ENCODE measurements around the gene HPSE. TPM values are rescaled to one million over a fixed set of nuclear protein-coding genes. Genes with fewer than 3 reads are reported as not detected.

HPSE gene
- total RNA-seq, 3 donors from 2014 or later: 6.9 to 17.2 (median 14.0) TPM

- ATAC-seq: no peak
- no peaks in the 10 kb centered on the region for H3K4me1 ChIP-seq (ENCODE audit: low read depth)
- no peak for DNase-seq
- H3K4me3 ChIP-seq: no peak overlapping the region
- intact Hi-C loops (cut with DNase I, micrococcal nuclease): no loop called here
- no peak for TF ChIP-seq CTCF (IDR thresholded peaks at IDR 0.05)
- no peaks in the 10 kb centered on the region for H3K9me3 ChIP-seq
- H3K36me3 ChIP-seq (ENCODE audit: low read depth): no peaks in the 10 kb centered on the region
These were observed 37.3 kb upstream of the HPSE start for GRCh38 chr4:83371936-83372335.

GRCh38 chr4:83371235-83371634 is 36.6 kb upstream of the HPSE start:
- no peak for TF ChIP-seq CTCF (IDR thresholded peaks at IDR 0.05)
- intact Hi-C loops (cut with DNase I, micrococcal nuclease): no loop called here
- Histone ChIP-seq H3K36me3 (ENCODE audit: low read depth) (no peaks in the 10 kb centered on the region), H3K4me1 (ENCODE audit: low read depth) (no peaks in the 10 kb centered on the region), H3K9me3 (no peaks in the 10 kb centered on the region), H3K4me3 (no peak overlapping the region)
- ATAC-seq (no peak), DNase-seq (no peak)

- no peak overlapping the region for H3K4me3 ChIP-seq
- intact Hi-C loops (cut with DNase I, micrococcal nuclease): no loop called here
- no peak for DNase-seq
- no peak for ATAC-seq
- TF ChIP-seq CTCF (IDR thresholded peaks at IDR 0.05): no peak
- H3K9me3 ChIP-seq: no peaks in the 10 kb centered on the region
- no peaks in the 10 kb centered on the region for H3K36me3 ChIP-seq (ENCODE audit: low read depth)
- H3K4me1 ChIP-seq (ENCODE audit: low read depth): no peaks in the 10 kb centered on the region
These were observed 35.9 kb upstream of the HPSE start for GRCh38 chr4:83370640-83370906.

GRCh38 chr4:83369831-83370639 is 35.4 kb upstream of the HPSE start:
- ATAC-seq (peak; percentile 38), DNase-seq (no peak)
- no peak overlapping the region for H3K4me3 ChIP-seq
- intact Hi-C loops (cut with DNase I, micrococcal nuclease): no loop called here
- no peak for TF ChIP-seq CTCF (IDR thresholded peaks at IDR 0.05)
- H3K4me1 ChIP-seq (ENCODE audit: low read depth): no peaks in the 10 kb centered on the region
- H3K9me3 ChIP-seq: no peaks in the 10 kb centered on the region
- no peaks in the 10 kb centered on the region for H3K36me3 ChIP-seq (ENCODE audit: low read depth)

GRCh38 chr4:83364312-83364711 is 29.7 kb upstream of the HPSE start:
- no peak overlapping the region for H3K4me3 ChIP-seq
- DNase-seq: no peak
- no peaks in the 10 kb centered on the region for H3K36me3 ChIP-seq (ENCODE audit: low read depth)
- no peaks in the 10 kb centered on the region for H3K9me3 ChIP-seq
- no peak for ATAC-seq
- no peak for TF ChIP-seq CTCF (IDR thresholded peaks at IDR 0.05)
- H3K4me1 ChIP-seq (ENCODE audit: low read depth): peaks cover 3% of the 10 kb centered on the region
- intact Hi-C loops (cut with DNase I, micrococcal nuclease): no loop called here

Data from mucosa of descending colon (tissue), 3 donors.